Panc1 (cell line): ENCODE results near the gene FGF14. TPM values are rescaled to one million over a fixed set of nuclear protein-coding genes. Genes with fewer than 3 reads are reported as not detected.

ENCODE experiments used
- ATAC-seq: fragments of 200-7000 bp; cut with Tn5 transposase; 2 replicates; pipeline ENCODE4 v1.9.1; 2020; ENCODE audit warnings: mild to moderate bottlenecking, moderate library complexity
- BruUV-seq: library from RNA; stranded (reverse); fragments of 400-500 nt; replicated peaks from 2 replicates; lab custom pipeline; 2021; lab: Mats Ljungman, UMichigan
- CTCF ChIA-PET: fragments of 300-600 bp; sonication (Branson Sonifier 250); formaldehyde crosslinking; loops from one replicate; lab custom pipeline; 2022; ENCODE audit warnings: antibody characterized with exemption; lab: Charles Lee
- POLR2A ChIA-PET: fragments of 300-600 bp; sonication (Branson Sonifier 250); formaldehyde crosslinking; loops from one replicate; lab custom pipeline; 2022; ENCODE audit warnings: antibody characterized with exemption; lab: Charles Lee
- DNase-seq: peaks from one replicate; pipeline ENCODE4 v3.0.0-alpha.2; 2010; ENCODE audit warnings: low read depth, low spot score
- H3K27ac ChIP-seq: 2 replicates; pipeline ENCODE4 v1.5.1; 2011; ENCODE audit warnings: mild to moderate bottlenecking, low read length, inconsistent platforms
- H3K27me3 ChIP-seq: fragments of 200-500 bp; sonication (Bioruptor generic); 2 replicates; pipeline ENCODE4 v1.6.0; 2014; ENCODE audit warnings: low read length, inconsistent platforms; ENCODE audit not compliant: control insufficient read depth, insufficient read depth
- H3K36me3 ChIP-seq: fragments of 200-500 bp; sonication (Bioruptor generic); 2 replicates; pipeline ENCODE4 v1.5.1; 2014; ENCODE audit warnings: inconsistent platforms, mild to moderate bottlenecking, low read length, moderate library complexity; ENCODE audit not compliant: control insufficient read depth, insufficient read depth
- H3K4me1 ChIP-seq: 2 replicates; pipeline ENCODE4 v1.5.1; 2011; ENCODE audit warnings: inconsistent platforms, mild to moderate bottlenecking, low read length, moderate library complexity; ENCODE audit not compliant: control insufficient read depth, insufficient read depth
- H3K4me3 ChIP-seq, 2 experiments: 2 replicates each; pipeline ENCODE4 v1.5.1; 2011 to 2012; ENCODE audit warnings: low read depth in 2 of 2, low read length in 2 of 2, mild to moderate bottlenecking in 2 of 2, inconsistent platforms in 1 of 2, moderate library complexity in 1 of 2
- H3K9me3 ChIP-seq: fragments of 200-500 bp; sonication (Bioruptor generic); 2 replicates; pipeline ENCODE4 v1.5.1; 2014; ENCODE audit warnings: low read depth, mild to moderate bottlenecking, inconsistent platforms, low read length, moderate library complexity; ENCODE audit not compliant: control insufficient read depth, insufficient read depth
- POLR2AphosphoS5 ChIP-seq: IDR thresholded peaks from 2 replicates; pipeline ENCODE4 v1.6.1; 2012; ENCODE audit warnings: mild to moderate bottlenecking, low read depth, low read length, moderate library complexity
- SIN3A ChIP-seq: IDR thresholded peaks from 2 replicates; pipeline ENCODE4 v1.6.1; 2012; ENCODE audit warnings: low read depth, mild to moderate bottlenecking, low read length, moderate library complexity, borderline replicate concordance; ENCODE audit not compliant: insufficient read depth
- TCF7L2 ChIP-seq: IDR thresholded peaks from 2 replicates; pipeline ENCODE4 v1.6.1; 2011; ENCODE audit warnings: mild to moderate bottlenecking, low read depth, low read length, inconsistent platforms
- in situ Hi-C: cut with HindIII; loops from 2 replicates; pipeline ENCODE4 v1.10.0; 2016; ENCODE audit warnings: low sequenced_read_pairs, low pct_unique_long_range_greater_than_20kb
- intact Hi-C: fragments of 100-400 bp; cut with micrococcal nuclease; formaldehyde crosslinking; loops from one replicate; pipeline ENCODE4 v1.10.0; 2022; ENCODE audit not compliant: unreplicated experiment
- total RNA-seq: library from RNA; stranded (reverse); gene quantifications from one replicate; pipeline ENCODE4 v1.2.1, GENCODE V29; 2021; ENCODE audit not compliant: unreplicated experiment
- TF ChIP-seq, protein P1 (sequence below), 2 experiments: IDR thresholded peaks; 2 replicates each; pipeline ENCODE4 v1.6.1; 2011 to 2012; ENCODE audit warnings: low read depth in 2 of 2, control low read depth in 1 of 2, low read length in 1 of 2, mild to moderate bottlenecking in 1 of 2, moderate library complexity in 1 of 2; ENCODE audit not compliant: insufficient read depth in 1 of 2
- TF ChIP-seq, protein P2 (sequence below): fragments of 450-650 bp; IDR thresholded peaks from 2 replicates; pipeline ENCODE4 v1.5.1; 2017; ENCODE audit warnings: mild to moderate bottlenecking

FGF14 gene
- total RNA-seq, 1 experiment from 2014 or later, result 0.03 TPM

DNA sequence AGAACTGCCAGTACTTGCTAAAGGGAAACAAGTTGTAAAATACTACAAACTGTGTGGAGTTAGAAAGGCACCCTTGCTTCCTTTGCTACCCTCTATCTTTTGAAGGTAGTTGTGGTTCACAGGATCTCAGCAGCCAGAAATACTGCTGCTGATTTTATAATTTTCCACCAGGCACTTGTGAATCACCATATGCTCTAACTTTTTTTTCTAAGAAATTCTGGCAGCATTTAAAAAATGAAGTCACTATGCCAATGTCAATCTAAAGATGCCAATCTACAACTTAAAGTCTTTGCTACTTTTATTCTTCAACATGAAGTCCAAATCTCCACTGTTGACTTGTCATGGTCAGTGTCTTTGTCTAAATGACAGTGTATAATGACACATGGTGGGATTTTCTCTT lies 621.6 kb downstream of the FGF14 start:
- no peak for ATAC-seq
- Histone ChIP-seq H3K36me3 (no peaks in the 10 kb centered on the region), H3K27ac (no peak overlapping the region), H3K9me3 (no peaks in the 10 kb centered on the region), H3K4me1 (no peaks in the 10 kb centered on the region), H3K4me3 (no peak overlapping the region), H3K27me3 (no peaks in the 10 kb centered on the region)
- no TSS peak for BruUV-seq
- ChIA-PET CTCF (no interaction called here), POLR2A (no interaction called here)
- intact Hi-C loops, result loop anchor here (10.0 kb wide), 1 partner anchor 775 kb away; no protein-coding TSS in a partner anchor
- no peak for DNase-seq
- TF ChIP-seq, protein P1, sequence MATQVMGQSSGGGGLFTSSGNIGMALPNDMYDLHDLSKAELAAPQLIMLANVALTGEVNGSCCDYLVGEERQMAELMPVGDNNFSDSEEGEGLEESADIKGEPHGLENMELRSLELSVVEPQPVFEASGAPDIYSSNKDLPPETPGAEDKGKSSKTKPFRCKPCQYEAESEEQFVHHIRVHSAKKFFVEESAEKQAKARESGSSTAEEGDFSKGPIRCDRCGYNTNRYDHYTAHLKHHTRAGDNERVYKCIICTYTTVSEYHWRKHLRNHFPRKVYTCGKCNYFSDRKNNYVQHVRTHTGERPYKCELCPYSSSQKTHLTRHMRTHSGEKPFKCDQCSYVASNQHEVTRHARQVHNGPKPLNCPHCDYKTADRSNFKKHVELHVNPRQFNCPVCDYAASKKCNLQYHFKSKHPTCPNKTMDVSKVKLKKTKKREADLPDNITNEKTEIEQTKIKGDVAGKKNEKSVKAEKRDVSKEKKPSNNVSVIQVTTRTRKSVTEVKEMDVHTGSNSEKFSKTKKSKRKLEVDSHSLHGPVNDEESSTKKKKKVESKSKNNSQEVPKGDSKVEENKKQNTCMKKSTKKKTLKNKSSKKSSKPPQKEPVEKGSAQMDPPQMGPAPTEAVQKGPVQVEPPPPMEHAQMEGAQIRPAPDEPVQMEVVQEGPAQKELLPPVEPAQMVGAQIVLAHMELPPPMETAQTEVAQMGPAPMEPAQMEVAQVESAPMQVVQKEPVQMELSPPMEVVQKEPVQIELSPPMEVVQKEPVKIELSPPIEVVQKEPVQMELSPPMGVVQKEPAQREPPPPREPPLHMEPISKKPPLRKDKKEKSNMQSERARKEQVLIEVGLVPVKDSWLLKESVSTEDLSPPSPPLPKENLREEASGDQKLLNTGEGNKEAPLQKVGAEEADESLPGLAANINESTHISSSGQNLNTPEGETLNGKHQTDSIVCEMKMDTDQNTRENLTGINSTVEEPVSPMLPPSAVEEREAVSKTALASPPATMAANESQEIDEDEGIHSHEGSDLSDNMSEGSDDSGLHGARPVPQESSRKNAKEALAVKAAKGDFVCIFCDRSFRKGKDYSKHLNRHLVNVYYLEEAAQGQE (IDR thresholded peaks at IDR 0.05; ENCODE audit: insufficient read depth in 1 of 2, low read depth in 2 of 2, low read length in 1 of 2), result no peak
- TF ChIP-seq POLR2AphosphoS5 (no peak), TCF7L2 (no peak), SIN3A (no peak)
- TF ChIP-seq, protein P2, sequence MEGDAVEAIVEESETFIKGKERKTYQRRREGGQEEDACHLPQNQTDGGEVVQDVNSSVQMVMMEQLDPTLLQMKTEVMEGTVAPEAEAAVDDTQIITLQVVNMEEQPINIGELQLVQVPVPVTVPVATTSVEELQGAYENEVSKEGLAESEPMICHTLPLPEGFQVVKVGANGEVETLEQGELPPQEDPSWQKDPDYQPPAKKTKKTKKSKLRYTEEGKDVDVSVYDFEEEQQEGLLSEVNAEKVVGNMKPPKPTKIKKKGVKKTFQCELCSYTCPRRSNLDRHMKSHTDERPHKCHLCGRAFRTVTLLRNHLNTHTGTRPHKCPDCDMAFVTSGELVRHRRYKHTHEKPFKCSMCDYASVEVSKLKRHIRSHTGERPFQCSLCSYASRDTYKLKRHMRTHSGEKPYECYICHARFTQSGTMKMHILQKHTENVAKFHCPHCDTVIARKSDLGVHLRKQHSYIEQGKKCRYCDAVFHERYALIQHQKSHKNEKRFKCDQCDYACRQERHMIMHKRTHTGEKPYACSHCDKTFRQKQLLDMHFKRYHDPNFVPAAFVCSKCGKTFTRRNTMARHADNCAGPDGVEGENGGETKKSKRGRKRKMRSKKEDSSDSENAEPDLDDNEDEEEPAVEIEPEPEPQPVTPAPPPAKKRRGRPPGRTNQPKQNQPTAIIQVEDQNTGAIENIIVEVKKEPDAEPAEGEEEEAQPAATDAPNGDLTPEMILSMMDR, result no peak
- in situ Hi-C loops, result no loop called here

DNA sequence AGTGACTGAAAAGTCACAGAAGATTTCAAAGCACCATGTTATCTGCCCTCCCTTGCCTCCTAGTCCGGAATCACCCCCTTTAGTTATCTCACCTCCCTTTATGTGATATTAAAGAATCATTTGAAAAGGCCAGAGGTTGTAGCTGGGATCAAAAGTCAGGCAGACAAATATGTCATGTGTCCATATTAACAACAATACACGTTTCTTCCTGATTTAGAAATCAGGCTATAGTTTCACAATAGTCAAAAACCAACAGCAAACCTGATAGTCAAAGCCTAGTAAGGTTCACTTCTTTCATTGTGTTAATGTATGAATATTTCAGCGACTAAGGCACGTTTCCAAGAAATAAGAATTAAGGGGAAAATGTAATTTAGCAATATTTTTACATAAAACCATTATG lies 622.7 kb downstream of the FGF14 start:
- intact Hi-C loops, result no loop called here
- POLR2A ChIA-PET, result no interaction called here
- TF ChIP-seq, protein P2, result no peak
- TF ChIP-seq POLR2AphosphoS5, result no peak
- TF ChIP-seq, protein P1 (IDR thresholded peaks at IDR 0.05; ENCODE audit: insufficient read depth in 1 of 2, low read depth in 2 of 2, low read length in 1 of 2), result no peak
- TF ChIP-seq TCF7L2, result no peak
- TF ChIP-seq SIN3A, result no peak
- in situ Hi-C loops, result no loop called here
- BruUV-seq, result no TSS peak
- H3K36me3 ChIP-seq, result no peaks in the 10 kb centered on the region
- CTCF ChIA-PET, result no interaction called here
- no peaks in the 10 kb centered on the region for H3K9me3 ChIP-seq
- H3K27me3 ChIP-seq, result no peaks in the 10 kb centered on the region
- H3K4me1 ChIP-seq, result no peaks in the 10 kb centered on the region
- no peak overlapping the region for H3K4me3 ChIP-seq
- ATAC-seq (no peak), DNase-seq (no peak)
- H3K27ac ChIP-seq, result no peak overlapping the region
